Adrenal gland (tissue), 12 donors: ENCODE results near the gene ARFIP1. TPM values are rescaled to one million over a fixed set of nuclear protein-coding genes. Genes with fewer than 3 reads are reported as not detected.

ENCODE experiments used
- DNase-seq, 7 donors: peaks; one replicate each; pipeline ENCODE4 v3.0.0-alpha.2; 2019 to 2020
- H3K27ac ChIP-seq, 5 donors: fragments of 200-600 bp; sonication (generic) in 4 of 5; 1 replicate in 3 of 5; 2 replicates in 2 of 5; pipeline versions ENCODE4 v1.5.1 to v1.8.0; 2016 to 2020; ENCODE audit warnings: mild to moderate bottlenecking in 1 of 5
- H3K27me3 ChIP-seq: fragments of 200-600 bp; 2 replicates; pipeline ENCODE4 v1.8.0; 2021
- H3K36me3 ChIP-seq, 2 donors: fragments of 200-600 bp; replicated peaks in 1 of 2; 1 replicate in 1 of 2; 2 replicates in 1 of 2; pipeline versions ENCODE4 v1.5.1 to v1.8.0; 2018 to 2022
- H3K4me1 ChIP-seq, 2 donors: fragments of 200-600 bp; replicated peaks in 1 of 2; 1 replicate in 1 of 2; 2 replicates in 1 of 2; pipeline versions ENCODE4 v1.5.1 to v1.8.0; 2018 to 2021
- H3K4me3 ChIP-seq, 4 donors: fragments of 200-600 bp; sonication (generic) in 3 of 4; one replicate each; pipeline ENCODE4 v1.5.1; 2016 to 2018
- H3K9me3 ChIP-seq, 3 donors: fragments of 200-600 bp; sonication (generic) in 1 of 3; replicated peaks in 1 of 3; 1 replicate in 2 of 3; 2 replicates in 1 of 3; pipeline versions ENCODE4 v1.5.1 to v1.8.0; 2016 to 2021
- CTCF ChIP-seq, 6 experiments: fragments of 450-650 bp in 4 of 6; fragments of 200-600 bp in 2 of 6; sonication (generic) in 1 of 6; IDR thresholded peaks; 1 replicate in 5 of 6; 2 replicates in 1 of 6; pipeline versions ENCODE4 v1.5.1 to v1.8.0; 2016 to 2021; ENCODE audit warnings: antibody characterized with exemption in 6 of 6, mild to moderate bottlenecking in 2 of 6, moderate library complexity in 1 of 6
- POLR2A ChIP-seq, 2 donors: fragments of 450-650 bp; IDR thresholded peaks; one replicate each; pipeline ENCODE4 v1.6.1; 2017; ENCODE audit warnings: antibody characterized with exemption in 2 of 2, mild to moderate bottlenecking in 2 of 2, moderate library complexity in 1 of 2
- WGBS, 4 donors: extraction: QIAGEN DNeasy Blood & Tissue Kit in 2 of 4; methylation state at CpG; one replicate each; pipeline versions ENCODE4 v1.1.5 to v1.1.7; 2013 to 2017; 5-methylcytosine and 5-hydroxymethylcytosine counted together
- intact Hi-C, 2 donors: fragments of 100-400 bp; cut with DNase I; formaldehyde crosslinking; loops; one replicate each; pipeline versions ENCODE4 v1.14.1 to v1.15.0; 2022 to 2023
- polyA plus RNA-seq, 3 donors: library from polyadenylated mRNA; stranded (reverse); fragments of 200-250 nt in 2 of 3; fragments of 350-450 nt in 1 of 3; fragmentation: Illumina TruSeq in 1 of 3; extraction: RNeasy Lipid Tissue Mini Kit (QIAGEN cat#74804) in 1 of 3; gene quantifications; one replicate each; pipeline ENCODE4 v1.2.3, GENCODE V29; 2013 to 2014
- total RNA-seq, 9 donors: library from RNA; depleted of rRNA in 4 of 9; stranded (reverse); fragments of >200 nt in 4 of 9; fragments of 120-200 nt in 1 of 9; fragmentation: NEBNext Ultra II Directional in 1 of 9; extraction: Animal tissue kit (Norgen Biotek cat#: 25700) in 1 of 9; gene quantifications; one replicate each; pipeline versions ENCODE4 v1.1.0 to v1.2.4, GENCODE V29; 2013 to 2023
- donor health status: healthy with polysubstance abuse.
- donor health status: Bipolar disorder and iron deficiency.
- donor health status: DM: yes; HTN: yes; CAD: no.
- donor health status: DM: no; HTN: no; CAD: no.
- donor health status: DM: no; HTN: no; CAD: no.
- donor health status: DM: yes; HTN: yes; CAD: no.

ARFIP1 gene
- total and polyA plus RNA-seq, 12 donors: 15.2 to 43.3 (median 28.3) TPM

- WGBS, 4 donors: 83 to 98% (median 89%) methylated on average over 3 of the region's 3 CpGs
- Histone ChIP-seq H3K4me1 (no peaks in the 10 kb centered on the region), H3K36me3 (no peaks in the 10 kb centered on the region), H3K4me3 (no peak overlapping the region), H3K9me3 (no peaks in the 10 kb centered on the region), H3K27ac (no peak overlapping the region), H3K27me3 (no peaks in the 10 kb centered on the region)
- no peak for DNase-seq
- TF ChIP-seq CTCF (IDR thresholded peaks at IDR 0.05): no peak
- TF ChIP-seq POLR2A (IDR thresholded peaks at IDR 0.05): no peak
- intact Hi-C loops: no loop called here
Measured at GRCh38 chr4:152807294-152807829, 27.6 kb downstream of the ARFIP1 start.

GRCh38 chr4:152808670-152809069 is 28.9 kb downstream of the ARFIP1 start:
- 97 to 100% (median 98%) methylated on average over 8 of the region's 8 CpGs for WGBS, 4 donors
- DNase-seq: no peak

GRCh38 chr4:152810715-152811287 is 31.0 kb downstream of the ARFIP1 start:
- Histone ChIP-seq H3K4me1 (no peaks in the 10 kb centered on the region), H3K27ac (no peak overlapping the region), H3K36me3 (no peaks in the 10 kb centered on the region), H3K9me3 (no peaks in the 10 kb centered on the region), H3K4me3 (no peak overlapping the region), H3K27me3 (no peaks in the 10 kb centered on the region)
- no peak for DNase-seq
- 86 to 94% (median 87%) methylated on average over 11 of the region's 11 CpGs for WGBS, 4 donors
- intact Hi-C loops: no loop called here
- no peak for TF ChIP-seq CTCF (IDR thresholded peaks at IDR 0.05)
- no peak for TF ChIP-seq POLR2A (IDR thresholded peaks at IDR 0.05)

More at GRCh38 chr4:152808670-152809069, 28.9 kb downstream of the ARFIP1 start:
- H3K27me3 ChIP-seq: no peaks in the 10 kb centered on the region
- H3K36me3 ChIP-seq: no peaks in the 10 kb centered on the region
- no peaks in the 10 kb centered on the region for H3K9me3 ChIP-seq
- intact Hi-C loops: no loop called here
- no peaks in the 10 kb centered on the region for H3K4me1 ChIP-seq
- no peak overlapping the region for H3K4me3 ChIP-seq
- no peak overlapping the region for H3K27ac ChIP-seq
- TF ChIP-seq CTCF (IDR thresholded peaks at IDR 0.05): no peak
- TF ChIP-seq POLR2A (IDR thresholded peaks at IDR 0.05): no peak

- peaks cover 0 to 5% of the 10 kb centered on the region in 2 donors for H3K4me1 ChIP-seq
- no peaks in the 10 kb centered on the region for H3K36me3 ChIP-seq
- H3K27ac ChIP-seq: no peak overlapping the region
- H3K9me3 ChIP-seq: no peaks in the 10 kb centered on the region
- TF ChIP-seq POLR2A (IDR thresholded peaks at IDR 0.05) (no peak), CTCF (IDR thresholded peaks at IDR 0.05) (no peak)
- intact Hi-C loops: no loop called here
- peak in 2 of 7 donors; percentile 16 to 41 for DNase-seq
- H3K4me3 ChIP-seq: no peak overlapping the region
- H3K27me3 ChIP-seq: no peaks in the 10 kb centered on the region
Measured at GRCh38 chr4:152815078-152815477, 35.3 kb downstream of the ARFIP1 start.
